Smooth muscle cell (in vitro differentiated cells): ENCODE data around the gene SPATS2L. TPM values are rescaled to one million over a fixed set of nuclear protein-coding genes. Genes with fewer than 3 reads are reported as not detected.

Experiments used
- DNase-seq: peaks from one replicate; lab custom pipeline; 2025; ENCODE audit not compliant: unreplicated experiment; lab: John Stamatoyannopoulos, UW
- H2AFZ ChIP-seq: fragments of 200-600 bp; sonication (generic); 2 replicates; pipeline ENCODE4 v1.6.0; 2016; ENCODE audit warnings: antibody characterized with exemption, low read depth, mild to moderate bottlenecking
- H3F3A ChIP-seq: fragments of 200-600 bp; sonication (generic); 2 replicates; pipeline ENCODE4 v1.6.0; 2017; ENCODE audit warnings: antibody characterized with exemption, low read depth
- H3K27ac ChIP-seq: fragments of 200-600 bp; sonication (generic); 2 replicates; pipeline ENCODE4 v1.5.1; 2016; ENCODE audit warnings: low read depth, mild to moderate bottlenecking
- H3K27me3 ChIP-seq: fragments of 200-600 bp; sonication (generic); 2 replicates; pipeline ENCODE4 v1.6.1; 2016; ENCODE audit warnings: low read depth, mild to moderate bottlenecking
- H3K36me3 ChIP-seq: fragments of 200-600 bp; sonication (generic); 2 replicates; pipeline ENCODE4 v1.5.1; 2016; ENCODE audit warnings: low read depth
- H3K4me1 ChIP-seq: fragments of 200-600 bp; sonication (generic); 2 replicates; pipeline ENCODE4 v1.5.1; 2016; ENCODE audit warnings: low read depth
- H3K4me2 ChIP-seq: fragments of 200-600 bp; sonication (generic); 2 replicates; pipeline ENCODE4 v1.6.0; 2016; ENCODE audit warnings: mild to moderate bottlenecking
- H3K4me3 ChIP-seq: fragments of 200-600 bp; sonication (generic); 2 replicates; pipeline ENCODE4 v1.5.1; 2016; ENCODE audit warnings: mild to moderate bottlenecking
- H3K79me2 ChIP-seq: fragments of 200-600 bp; sonication (generic); 2 replicates; pipeline ENCODE4 v1.6.0; 2016; ENCODE audit warnings: low read depth, mild to moderate bottlenecking
- H3K9ac ChIP-seq: fragments of 200-600 bp; sonication (generic); 2 replicates; pipeline ENCODE4 v1.6.0; 2016; ENCODE audit warnings: low read depth
- H3K9me3 ChIP-seq: fragments of 200-600 bp; sonication (generic); replicated peaks from 2 replicates; pipeline ENCODE4 v1.5.1; 2016; ENCODE audit warnings: low read depth
- H4K20me1 ChIP-seq: fragments of 200-600 bp; sonication (generic); 2 replicates; pipeline ENCODE4 v1.6.0; 2016; ENCODE audit warnings: low read depth
- WGBS: methylation state at CpG from one replicate; pipeline ENCODE4 v1.1.7; 2016; ENCODE audit warnings: low lambda C conversion rate; 5-methylcytosine and 5-hydroxymethylcytosine counted together
- polyA plus RNA-seq: library from polyadenylated mRNA; unstranded; fragments of >200 nt; fragmentation: Nextera tagmentation; extraction: Ambion mirVana; gene quantifications from 2 replicates; pipeline ENCODE4 v1.2.1, GENCODE V29; 2016
- total RNA-seq: library from RNA; depleted of rRNA; stranded (reverse); fragments of >200 nt; gene quantifications from 2 replicates; pipeline ENCODE4 v1.2.3, GENCODE V29; 2014
- TF ChIP-seq, protein P1 (sequence below): fragments of 200-600 bp; sonication (generic); IDR thresholded peaks from 2 replicates; pipeline ENCODE4 v1.5.1; 2017; ENCODE audit warnings: borderline replicate concordance, mild to moderate bottlenecking, antibody characterized with exemption; ENCODE audit not compliant: insufficient read depth, poor library complexity, severe bottlenecking

The SPATS2L gene
- total and polyA plus RNA-seq, 2 experiments from 2014 or later, result 356 to 432 TPM

DNA sequence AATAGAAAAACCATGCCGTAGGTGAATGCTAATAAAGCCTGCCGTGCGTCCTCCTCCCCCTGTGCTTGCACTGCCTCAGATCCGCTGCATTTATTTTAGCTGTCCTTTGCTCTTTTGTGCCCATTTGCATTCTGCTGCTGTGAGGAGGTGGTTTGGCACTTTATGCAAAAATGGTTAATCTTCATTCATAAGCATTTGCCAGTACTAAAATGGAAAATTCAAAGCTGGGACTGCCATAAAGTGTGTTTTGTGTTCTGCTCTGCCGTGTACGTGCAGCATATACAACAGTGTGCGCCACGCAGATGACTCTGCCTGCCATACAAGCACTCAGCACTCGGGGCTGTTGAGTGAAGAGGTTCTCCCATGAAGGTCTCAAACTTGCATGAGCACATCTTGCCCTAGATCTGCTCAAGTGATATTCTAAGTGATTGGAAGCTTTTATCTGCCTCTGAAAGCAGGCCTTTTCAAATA is 73.6 kb downstream of the SPATS2L start:
- Histone ChIP-seq H3K9me3 (no peaks in the 10 kb centered on the region), H3K36me3 (no peaks in the 10 kb centered on the region), H3K4me3 (peak overlapping the region; percentile 12), H4K20me1 (peaks cover 88% of the 10 kb centered on the region), H3K4me1 (peaks cover 59% of the 10 kb centered on the region), H3K9ac (peak overlapping the region; percentile 65), H3F3A (peaks cover 36% of the 10 kb centered on the region), H3K27me3 (no peaks in the 10 kb centered on the region), H3K27ac (peak overlapping the region; percentile 95), H3K4me2 (peak overlapping the region; percentile 70), H3K79me2 (peaks cover 98% of the 10 kb centered on the region), H2AFZ (no peak overlapping the region)
- TF ChIP-seq, protein P1, sequence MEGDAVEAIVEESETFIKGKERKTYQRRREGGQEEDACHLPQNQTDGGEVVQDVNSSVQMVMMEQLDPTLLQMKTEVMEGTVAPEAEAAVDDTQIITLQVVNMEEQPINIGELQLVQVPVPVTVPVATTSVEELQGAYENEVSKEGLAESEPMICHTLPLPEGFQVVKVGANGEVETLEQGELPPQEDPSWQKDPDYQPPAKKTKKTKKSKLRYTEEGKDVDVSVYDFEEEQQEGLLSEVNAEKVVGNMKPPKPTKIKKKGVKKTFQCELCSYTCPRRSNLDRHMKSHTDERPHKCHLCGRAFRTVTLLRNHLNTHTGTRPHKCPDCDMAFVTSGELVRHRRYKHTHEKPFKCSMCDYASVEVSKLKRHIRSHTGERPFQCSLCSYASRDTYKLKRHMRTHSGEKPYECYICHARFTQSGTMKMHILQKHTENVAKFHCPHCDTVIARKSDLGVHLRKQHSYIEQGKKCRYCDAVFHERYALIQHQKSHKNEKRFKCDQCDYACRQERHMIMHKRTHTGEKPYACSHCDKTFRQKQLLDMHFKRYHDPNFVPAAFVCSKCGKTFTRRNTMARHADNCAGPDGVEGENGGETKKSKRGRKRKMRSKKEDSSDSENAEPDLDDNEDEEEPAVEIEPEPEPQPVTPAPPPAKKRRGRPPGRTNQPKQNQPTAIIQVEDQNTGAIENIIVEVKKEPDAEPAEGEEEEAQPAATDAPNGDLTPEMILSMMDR, result no peak
- no peak for DNase-seq
- WGBS, result 45% methylated on average over 9 of the region's 9 CpGs

DNA sequence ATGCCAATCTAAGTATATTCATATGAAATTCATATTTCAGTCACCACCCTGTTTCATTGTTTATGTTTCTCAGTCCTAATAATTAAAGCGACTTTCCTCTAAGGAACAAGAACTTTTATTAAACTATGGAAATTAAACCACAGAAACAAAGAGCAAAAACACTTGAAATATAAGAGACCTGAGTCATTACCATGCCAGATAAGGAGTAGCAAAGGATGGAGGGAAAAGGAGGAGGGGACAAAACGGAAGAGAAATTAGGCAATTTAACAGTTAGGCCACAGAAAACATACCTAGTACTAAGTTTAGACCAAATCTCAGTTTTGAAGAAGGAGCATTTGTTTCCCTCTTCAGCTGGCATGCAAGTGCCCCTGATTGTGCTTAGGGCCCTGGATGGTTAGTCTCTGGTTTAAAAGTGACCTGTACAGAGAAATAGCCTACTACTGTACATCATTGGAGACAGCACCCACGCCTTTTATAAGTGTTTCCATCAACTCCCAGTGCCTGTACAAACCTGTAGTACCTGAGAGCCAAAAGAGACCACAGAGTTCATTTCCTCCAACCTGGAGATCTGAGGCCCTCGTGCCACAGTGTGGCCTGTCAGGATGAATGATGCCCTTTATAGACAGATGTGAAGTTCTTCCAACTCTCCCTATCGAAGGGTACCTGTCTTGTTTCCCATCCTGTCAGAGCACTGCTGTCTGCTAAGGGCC is 74.5 kb downstream of the SPATS2L start:
- no peak for DNase-seq
- peak overlapping the region; percentile 12 for H3K4me3 ChIP-seq

DNA sequence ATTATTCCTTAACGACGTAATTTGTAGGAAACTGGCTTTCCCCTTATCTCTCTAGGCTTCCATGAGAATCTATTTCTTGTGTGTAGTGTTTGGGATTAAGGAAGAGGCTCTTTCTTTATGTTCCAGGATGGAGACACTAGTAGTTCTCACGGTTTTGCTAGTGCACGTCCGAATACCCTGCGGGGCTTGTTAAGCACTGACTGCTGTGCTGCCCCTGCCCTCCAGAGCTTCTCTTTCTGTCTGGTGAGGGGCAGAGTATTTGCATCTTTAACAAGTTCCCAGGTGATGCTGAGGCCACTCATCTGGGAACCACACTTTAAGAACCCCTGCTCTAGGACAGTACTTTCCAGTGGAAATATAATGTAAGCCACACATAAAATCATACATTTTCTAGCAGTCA is 76.4 kb downstream of the SPATS2L start:
- H3K27ac ChIP-seq, result peak overlapping the region; percentile 73
- H3K27me3 ChIP-seq, result no peaks in the 10 kb centered on the region
- WGBS, result 37% methylated on average over 6 of the region's 6 CpGs
- no peak for DNase-seq
- H3K4me3 ChIP-seq, result no peak overlapping the region
- peaks cover 85% of the 10 kb centered on the region for H4K20me1 ChIP-seq
- H3K36me3 ChIP-seq, result no peaks in the 10 kb centered on the region
- H3K9me3 ChIP-seq, result no peaks in the 10 kb centered on the region
- peaks cover 21% of the 10 kb centered on the region for H3F3A ChIP-seq
- peaks cover 98% of the 10 kb centered on the region for H3K79me2 ChIP-seq
- no peak overlapping the region for H2AFZ ChIP-seq
- peak overlapping the region; percentile 72 for H3K4me2 ChIP-seq
- TF ChIP-seq, protein P1, result no peak
- no peak overlapping the region for H3K9ac ChIP-seq
- H3K4me1 ChIP-seq, result peaks cover 52% of the 10 kb centered on the region

More for the DNA sequence above, 74.5 kb downstream of the SPATS2L start:
- no peaks in the 10 kb centered on the region for H3K27me3 ChIP-seq
- H3K9me3 ChIP-seq, result no peaks in the 10 kb centered on the region
- peaks cover 35% of the 10 kb centered on the region for H3F3A ChIP-seq
- H3K9ac ChIP-seq, result peak overlapping the region; percentile 65
- peaks cover 98% of the 10 kb centered on the region for H3K79me2 ChIP-seq
- 58% methylated on average over 5 of the region's 5 CpGs for WGBS
- peaks cover 87% of the 10 kb centered on the region for H4K20me1 ChIP-seq
- H3K4me1 ChIP-seq, result peaks cover 59% of the 10 kb centered on the region
- H3K36me3 ChIP-seq, result no peaks in the 10 kb centered on the region
- TF ChIP-seq, protein P1, result no peak
- H3K4me2 ChIP-seq, result peak overlapping the region; percentile 70
- no peak overlapping the region for H2AFZ ChIP-seq
- peak overlapping the region; percentile 95 for H3K27ac ChIP-seq
